Subcutaneous adipose tissue (tissue), 4 donors: ENCODE results near the gene TCOF1. TPM values are rescaled to one million over a fixed set of nuclear protein-coding genes. Genes with fewer than 3 reads are reported as not detected.

ENCODE experiments used
- CTCF ChIP-seq: fragments of 450-650 bp; IDR thresholded peaks from one replicate; pipeline ENCODE4 v1.5.1; 2016; ENCODE audit warnings: low read depth, mild to moderate bottlenecking, control low read depth, antibody characterized with exemption, moderate library complexity
- total RNA-seq, 4 donors: library from RNA; depleted of rRNA; stranded (reverse); fragments of >200 nt; gene quantifications; one replicate each; pipeline ENCODE4 v1.1.0, GENCODE V29; 2016

TCOF1 gene
- total RNA-seq, result 10 to 100 TPM; 18.2 to 29.0 (median 19.9) TPM

GRCh38 chr5:150357326-150358260, at the start of gene TCOF1:
Gene TCOF1 (plus strand): TSS chr5:150357697. CDS start chr5:150357747, 50 bp downstream.
- no peak for TF ChIP-seq CTCF

GRCh38 chr5:150309101-150309885, 48.2 kb upstream of the TCOF1 start:
- TF ChIP-seq CTCF, result no peak

- no peak for TF ChIP-seq CTCF
These were observed 47.6 kb upstream of the TCOF1 start for GRCh38 chr5:150309886-150310239.

GRCh38 chr5:150310246-150310645, 47.3 kb upstream of the TCOF1 start:
- no peak for TF ChIP-seq CTCF

GRCh38 chr5:150311015-150311692, 46.3 kb upstream of the TCOF1 start:
- TF ChIP-seq CTCF, result no peak

- TF ChIP-seq CTCF, result no peak
These were observed 45.0 kb upstream of the TCOF1 start for GRCh38 chr5:150312518-150312917.
